Measurements from ENCODE around the gene SDCCAG8. TPM values are rescaled to one million over a fixed set of nuclear protein-coding genes. Genes with fewer than 3 reads are reported as not detected.

Gene SDCCAG8
- total RNA-seq, 1 experiment from 2014 or later: 10.0 TPM

DNA sequence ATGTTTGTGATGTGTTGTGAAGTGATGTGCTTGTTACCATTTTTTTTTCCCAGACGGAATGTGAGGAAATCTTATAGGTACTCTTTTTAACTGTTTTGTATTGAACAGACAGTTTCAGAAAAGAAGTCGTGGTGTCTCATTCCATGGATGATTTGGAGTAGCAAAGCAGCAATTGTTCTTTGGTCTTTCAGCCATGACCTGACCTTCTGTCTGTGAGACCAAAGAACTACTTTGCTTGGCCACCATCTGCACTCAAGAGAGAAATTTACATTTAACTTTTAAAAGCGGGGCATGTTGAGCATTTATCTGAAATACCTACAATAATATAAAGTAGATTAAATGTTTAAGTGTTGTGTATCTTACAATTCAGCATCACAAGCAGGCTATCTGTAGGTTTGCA, 90.2 kb downstream of the SDCCAG8 start:
- Histone ChIP-seq H3K14ac (ENCODE audit: insufficient read depth, low read length) (no peak overlapping the region), H2BK5ac (ENCODE audit: insufficient read length, low read length) (no peak overlapping the region), H3K9ac (ENCODE audit: extremely low read depth, insufficient read length, low read length) (no peak overlapping the region), H3K27ac (ENCODE audit: insufficient read length, low read depth, low read length) (no peak overlapping the region), H2AFZ (ENCODE audit: low read length) (no peak overlapping the region), H3K23me2 (ENCODE audit: insufficient read length, low read depth, low read length, poor library complexity, severe bottlenecking) (no peaks in the 10 kb centered on the region), H3K4me1 (ENCODE audit: insufficient read depth, low read length) (no peaks in the 10 kb centered on the region), H4K91ac (ENCODE audit: insufficient read length, low read depth, low read length) (no peak overlapping the region), H2BK120ac (ENCODE audit: low read depth, low read length, poor library complexity, severe bottlenecking) (no peak overlapping the region), H3K18ac (ENCODE audit: insufficient read length, low read depth, low read length) (no peak overlapping the region), H4K20me1 (ENCODE audit: control insufficient read depth, insufficient read depth, insufficient read length) (no peaks in the 10 kb centered on the region), H2BK20ac (ENCODE audit: low read depth, low read length, poor library complexity, severe bottlenecking) (no peak overlapping the region), H2AK5ac (ENCODE audit: insufficient read length, low read length) (no peak overlapping the region), H2BK15ac (ENCODE audit: low read depth, low read length) (no peak overlapping the region), H3K4me2 (ENCODE audit: insufficient read depth, insufficient read length, low read length) (no peak overlapping the region), H3K27me3 (ENCODE audit: insufficient read depth, low read length) (no peaks in the 10 kb centered on the region), H2BK12ac (ENCODE audit: insufficient read length, low read depth, low read length) (no peak overlapping the region), H4K5ac (ENCODE audit: insufficient read length, low read depth, low read length) (no peak overlapping the region), H3K9me3 (ENCODE audit: control insufficient read depth, low read depth, low read length) (no peaks in the 10 kb centered on the region), H3K4ac (ENCODE audit: low read depth, low read length) (no peak overlapping the region), H3K23ac (ENCODE audit: insufficient read length, low read depth, low read length) (no peak overlapping the region), H3K79me2 (ENCODE audit: insufficient read depth, low read length) (no peaks in the 10 kb centered on the region), H3K79me1 (ENCODE audit: insufficient read depth, low read depth, low read length, poor library complexity, severe bottlenecking) (no peaks in the 10 kb centered on the region), H3K56ac (ENCODE audit: insufficient read length, low read depth, low read length) (no peak overlapping the region), H3T11ph (ENCODE audit: low read length) (no peak overlapping the region), H4K8ac (replicated peaks; ENCODE audit: insufficient read length, low read depth, low read length) (no peak overlapping the region)
- WGBS (ENCODE audit: extremely low coverage, insufficient read length, low lambda C conversion rate): no CpG with 5 or more reads among the region's 3 CpGs
- H3K4me3 Mint-ChIP-seq: no peak overlapping the region
- DNase-seq: no peak
- no peaks in the 10 kb centered on the region for H3K9me3 Mint-ChIP-seq
- no peaks in the 10 kb centered on the region for H3K27me3 Mint-ChIP-seq (ENCODE audit: low read depth)
- H3K4me1 Mint-ChIP-seq: peaks cover 0 to 10% of the 10 kb centered on the region in 2 experiments; a peak in 2 of 4 replicates
- TF ChIP-seq, protein P1, sequence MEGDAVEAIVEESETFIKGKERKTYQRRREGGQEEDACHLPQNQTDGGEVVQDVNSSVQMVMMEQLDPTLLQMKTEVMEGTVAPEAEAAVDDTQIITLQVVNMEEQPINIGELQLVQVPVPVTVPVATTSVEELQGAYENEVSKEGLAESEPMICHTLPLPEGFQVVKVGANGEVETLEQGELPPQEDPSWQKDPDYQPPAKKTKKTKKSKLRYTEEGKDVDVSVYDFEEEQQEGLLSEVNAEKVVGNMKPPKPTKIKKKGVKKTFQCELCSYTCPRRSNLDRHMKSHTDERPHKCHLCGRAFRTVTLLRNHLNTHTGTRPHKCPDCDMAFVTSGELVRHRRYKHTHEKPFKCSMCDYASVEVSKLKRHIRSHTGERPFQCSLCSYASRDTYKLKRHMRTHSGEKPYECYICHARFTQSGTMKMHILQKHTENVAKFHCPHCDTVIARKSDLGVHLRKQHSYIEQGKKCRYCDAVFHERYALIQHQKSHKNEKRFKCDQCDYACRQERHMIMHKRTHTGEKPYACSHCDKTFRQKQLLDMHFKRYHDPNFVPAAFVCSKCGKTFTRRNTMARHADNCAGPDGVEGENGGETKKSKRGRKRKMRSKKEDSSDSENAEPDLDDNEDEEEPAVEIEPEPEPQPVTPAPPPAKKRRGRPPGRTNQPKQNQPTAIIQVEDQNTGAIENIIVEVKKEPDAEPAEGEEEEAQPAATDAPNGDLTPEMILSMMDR (conservative IDR thresholded peaks at IDR 0.05): no peak
- H3K36me3 Mint-ChIP-seq (ENCODE audit: insufficient read depth in 1 of 3, low read depth in 3 of 3): no peaks in the 10 kb centered on the region
- no peak overlapping the region for H3K27ac Mint-ChIP-seq
